Aorta (tissue), 5 donors: ENCODE results near the gene TSPAN33. TPM values are rescaled to one million over a fixed set of nuclear protein-coding genes. Genes with fewer than 3 reads are reported as not detected.
"Not testable (repeated sequence)": the region's sequence is repeated elsewhere in the genome, so short reads cannot be mapped to it uniquely, and the experiment has no call there.

Experiments
- ATAC-seq: fragments of 200-7000 bp; cut with Tn5 transposase; one replicate; pipeline ENCODE4 v1.9.1; 2022; ENCODE audit warnings: moderate library complexity; ENCODE audit not compliant: low FRiP score
- DNase-seq, 2 donors: peaks; one replicate each; pipeline ENCODE4 v3.0.0-alpha.2; 2020
- H3K27ac ChIP-seq, 2 donors: one replicate each; pipeline ENCODE4 v1.5.1; 2013; ENCODE audit warnings: low read length in 2 of 2, mild to moderate bottlenecking in 2 of 2, moderate library complexity in 2 of 2, control low read depth in 1 of 2, inconsistent platforms in 1 of 2, low read depth in 1 of 2
- H3K27me3 ChIP-seq, 2 donors: one replicate each; pipeline ENCODE4 v1.6.1; 2013; ENCODE audit warnings: control low read depth in 1 of 2, low read length in 1 of 2, mild to moderate bottlenecking in 1 of 2, moderate library complexity in 1 of 2; ENCODE audit not compliant: insufficient read depth in 2 of 2, control insufficient read depth in 1 of 2
- H3K36me3 ChIP-seq, 2 donors: one replicate each; pipeline ENCODE4 v1.6.1; 2013; ENCODE audit warnings: control low read depth in 1 of 2, low read length in 1 of 2, mild to moderate bottlenecking in 1 of 2; ENCODE audit not compliant: insufficient read depth in 2 of 2, control insufficient read depth in 1 of 2
- H3K4me1 ChIP-seq, 2 donors: one replicate each; pipeline ENCODE4 v1.6.1; 2013; ENCODE audit warnings: low read length in 2 of 2, control low read depth in 1 of 2, mild to moderate bottlenecking in 1 of 2, moderate library complexity in 1 of 2; ENCODE audit not compliant: insufficient read depth in 2 of 2, control insufficient read depth in 1 of 2
- H3K4me3 ChIP-seq, 2 donors: one replicate each; pipeline ENCODE4 v1.5.1; 2013; ENCODE audit warnings: low read length in 2 of 2, control low read depth in 1 of 2, mild to moderate bottlenecking in 1 of 2
- H3K9me3 ChIP-seq: one replicate; pipeline ENCODE4 v1.6.1; 2013; ENCODE audit warnings: mild to moderate bottlenecking, low read length; ENCODE audit not compliant: control insufficient read depth
- WGBS, 2 donors: extraction: QIAGEN DNeasy Blood & Tissue Kit; methylation state at CpG; one replicate each; pipeline ENCODE4 v1.1.7; 2013; 5-methylcytosine and 5-hydroxymethylcytosine counted together
- intact Hi-C, 2 donors: fragments of 100-400 bp; cut with DNase I; formaldehyde crosslinking; loops; one replicate each; pipeline versions ENCODE4 v1.14.2 to v1.15.0; 2022
- polyA plus RNA-seq, 2 donors: library from polyadenylated mRNA; stranded (reverse); fragments of 200-250 nt; gene quantifications; one replicate each; pipeline ENCODE4 v1.2.3, GENCODE V29; 2013
- total RNA-seq, 2 donors: library from RNA; stranded (reverse); fragmentation: NEBNext Ultra II Directional; extraction: Animal tissue kit (Norgen Biotek cat#: 25700); gene quantifications; one replicate each; pipeline ENCODE4 v1.2.1, GENCODE V29; 2021
- donor health status: healthy with polysubstance abuse.
- donor health status: Bipolar disorder and iron deficiency.
- donor health status: DM: no; HTN: no; CAD: no.
- donor health status: DM: no; HTN: no; CAD: no.
- donor health status: DM: yes; HTN: yes; CAD: no.

The TSPAN33 gene
- total and polyA plus RNA-seq, 4 donors = 2.5 to 16.5 (median 7.6) TPM

DNA sequence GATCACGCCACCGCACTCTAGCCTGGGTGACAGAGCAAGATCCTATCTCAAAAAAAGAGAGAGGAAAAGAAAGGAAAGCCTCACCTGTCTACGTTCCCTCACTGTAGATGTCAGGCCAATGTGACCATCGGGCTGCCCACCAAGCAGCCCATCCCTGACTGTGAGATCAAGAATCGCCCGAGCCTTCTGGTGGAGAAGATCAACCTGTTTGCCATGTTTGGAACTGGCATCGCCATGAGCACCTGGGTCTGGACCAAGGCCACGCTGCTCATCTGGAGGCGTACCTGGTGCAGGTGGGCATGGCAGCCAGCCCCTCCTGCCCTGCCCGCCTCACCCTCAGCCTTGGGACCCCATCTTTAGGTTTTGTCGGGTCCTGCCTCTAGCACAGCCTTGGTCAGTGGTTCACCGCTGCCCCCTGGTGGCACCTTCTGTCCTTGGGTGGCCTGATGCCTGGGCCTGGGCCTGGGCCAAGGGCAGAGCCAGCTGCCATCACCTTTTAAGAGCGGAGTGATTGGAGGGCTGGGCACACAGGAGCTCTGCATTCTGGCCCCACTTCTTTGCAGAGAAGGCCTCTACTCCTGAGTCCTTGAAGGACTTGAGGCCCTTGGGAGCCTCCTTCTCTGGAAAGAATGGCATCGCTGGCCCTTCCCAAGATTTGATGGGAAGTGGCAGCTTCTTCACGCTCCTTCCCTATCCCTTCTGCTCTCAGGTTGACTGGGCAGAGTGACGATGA is 65.9 kb downstream of the TSPAN33 start:
- DNase-seq (peak; percentile 86 to 95), ATAC-seq (peak; percentile 86)
- no peak overlapping the region for H3K4me3 ChIP-seq
- H3K4me1 ChIP-seq = no peaks in the 10 kb centered on the region
- H3K9me3 ChIP-seq = no peaks in the 10 kb centered on the region
- intact Hi-C loops = loop anchor here (1.0 to 2.0 kb wide), 2 partner anchors 46 kb away; no protein-coding TSS in a partner anchor
- no peak overlapping the region for H3K27ac ChIP-seq
- peaks cover 0 to 4% of the 10 kb centered on the region in 2 donors for H3K36me3 ChIP-seq
- 68 to 69% methylated on average over 16 of the region's 16 CpGs for WGBS, 2 donors
- no peaks in the 10 kb centered on the region for H3K27me3 ChIP-seq

DNA sequence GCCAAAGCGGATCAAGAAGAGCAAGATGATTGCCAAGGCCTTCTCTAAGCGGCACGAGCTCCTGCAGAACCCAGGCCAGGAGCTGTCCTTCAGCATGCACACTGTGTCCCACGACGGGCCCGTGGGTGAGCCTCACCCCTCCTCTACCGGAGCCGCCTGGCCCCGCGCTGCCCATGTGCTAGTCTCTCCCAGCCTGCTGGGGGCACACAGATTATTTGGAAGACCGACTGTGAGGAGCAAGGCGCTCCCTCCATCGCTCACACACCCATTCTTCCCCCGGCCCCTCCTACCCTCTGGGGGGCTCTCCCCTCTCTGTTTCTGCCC is 66.4 kb downstream of the TSPAN33 start:
- H3K9me3 ChIP-seq = no peaks in the 10 kb centered on the region
- ATAC-seq (no peak), DNase-seq (no peak)
- no peak overlapping the region for H3K27ac ChIP-seq
- H3K4me1 ChIP-seq = no peaks in the 10 kb centered on the region
- no peaks in the 10 kb centered on the region for H3K27me3 ChIP-seq
- H3K36me3 ChIP-seq = peaks cover 0 to 4% of the 10 kb centered on the region in 2 donors
- H3K4me3 ChIP-seq = no peak overlapping the region
- 87 to 91% methylated on average over 13 to 14 of the region's 14 CpGs for WGBS, 2 donors
- intact Hi-C loops = loop anchor here (1.0 to 2.0 kb wide), 2 partner anchors 46 to 47 kb away; no protein-coding TSS in a partner anchor

DNA sequence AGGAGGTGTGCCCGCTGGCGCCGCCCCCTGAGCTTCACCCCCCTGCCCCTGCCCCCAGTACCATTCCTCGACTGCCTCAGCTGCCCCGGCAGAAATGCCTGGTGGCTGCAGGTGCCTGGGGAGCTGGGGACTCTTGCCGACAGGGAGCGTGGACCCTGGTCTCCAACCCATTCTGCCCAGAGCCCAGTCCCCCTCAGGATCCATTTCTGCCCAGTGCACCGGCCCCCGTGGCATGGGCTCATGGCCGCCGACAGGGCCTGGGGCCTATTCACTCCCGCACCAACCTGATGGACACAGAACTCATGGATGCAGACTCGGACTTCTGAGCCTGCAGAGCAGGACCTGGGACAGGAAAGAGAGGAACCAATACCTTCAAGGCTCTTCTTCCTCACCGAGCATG is 67.6 kb downstream of the TSPAN33 start:
- Histone ChIP-seq H3K4me1 (no peaks in the 10 kb centered on the region), H3K4me3 (no peak overlapping the region), H3K27me3 (no peaks in the 10 kb centered on the region), H3K36me3 (peaks cover 0 to 4% of the 10 kb centered on the region in 2 donors), H3K27ac (no peak overlapping the region), H3K9me3 (no peaks in the 10 kb centered on the region)
- peak; percentile 39 for ATAC-seq
- WGBS, 2 donors = 93 to 95% methylated on average over 13 to 14 of the region's 14 CpGs
- DNase-seq = no peak
- intact Hi-C loops = no loop called here

DNA sequence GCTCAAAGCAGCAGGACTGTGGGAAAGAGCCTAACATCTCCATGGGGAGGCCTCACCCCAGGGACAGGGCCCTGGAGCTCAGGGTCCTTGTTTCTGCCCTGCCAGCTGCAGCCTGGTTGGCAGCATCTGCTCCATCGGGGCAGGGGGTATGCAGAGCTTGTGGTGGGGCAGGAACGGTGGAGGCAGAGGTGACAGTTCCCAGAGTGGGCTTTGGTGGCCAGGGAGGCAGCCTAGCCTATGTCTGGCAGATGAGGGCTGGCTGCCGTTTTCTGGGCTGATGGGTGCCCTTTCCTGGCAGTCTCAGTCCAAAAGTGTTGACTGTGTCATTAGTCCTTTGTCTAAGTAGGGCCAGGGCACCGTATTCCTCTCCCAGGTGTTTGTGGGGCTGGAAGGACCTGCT is 68.1 kb downstream of the TSPAN33 start:
- intact Hi-C loops = no loop called here
- Histone ChIP-seq H3K4me1 (no peaks in the 10 kb centered on the region), H3K27me3 (no peaks in the 10 kb centered on the region), H3K36me3 (peaks cover 0 to 4% of the 10 kb centered on the region in 2 donors), H3K27ac (no peak overlapping the region), H3K9me3 (no peaks in the 10 kb centered on the region), H3K4me3 (no peak overlapping the region)
- 82 to 87% methylated on average over 4 of the region's 4 CpGs for WGBS, 2 donors
- DNase-seq (no peak), ATAC-seq (no peak)

DNA sequence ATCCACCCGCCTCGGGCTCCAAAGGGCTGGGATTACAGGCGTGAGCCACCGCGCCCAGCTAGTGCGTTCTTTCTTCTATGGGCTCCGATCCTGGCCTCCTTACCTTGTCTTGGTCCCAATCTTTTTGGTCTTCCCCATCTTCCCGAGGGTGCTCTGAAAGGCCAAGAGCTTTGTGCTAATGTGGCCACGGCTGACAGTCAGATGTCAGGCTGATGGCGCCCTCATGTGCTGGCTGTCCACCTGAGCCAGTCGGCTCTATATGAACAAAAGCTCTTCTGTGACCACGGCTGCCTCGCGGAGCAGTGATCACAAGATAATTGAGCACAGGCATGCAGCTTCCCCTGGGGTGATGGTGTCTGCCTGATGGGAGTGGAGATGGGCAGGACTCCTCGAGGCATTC is 69.3 kb downstream of the TSPAN33 start:
- Histone ChIP-seq H3K36me3 (peaks cover 0 to 4% of the 10 kb centered on the region in 2 donors), H3K27ac (no peak overlapping the region), H3K27me3 (no peaks in the 10 kb centered on the region), H3K4me3 (no peak overlapping the region), H3K4me1 (no peaks in the 10 kb centered on the region), H3K9me3 (no peaks in the 10 kb centered on the region)
- intact Hi-C loops = no loop called here
- DNase-seq (no peak), ATAC-seq (no peak)
- 69 to 70% methylated on average over 15 of the region's 15 CpGs for WGBS, 2 donors

DNA sequence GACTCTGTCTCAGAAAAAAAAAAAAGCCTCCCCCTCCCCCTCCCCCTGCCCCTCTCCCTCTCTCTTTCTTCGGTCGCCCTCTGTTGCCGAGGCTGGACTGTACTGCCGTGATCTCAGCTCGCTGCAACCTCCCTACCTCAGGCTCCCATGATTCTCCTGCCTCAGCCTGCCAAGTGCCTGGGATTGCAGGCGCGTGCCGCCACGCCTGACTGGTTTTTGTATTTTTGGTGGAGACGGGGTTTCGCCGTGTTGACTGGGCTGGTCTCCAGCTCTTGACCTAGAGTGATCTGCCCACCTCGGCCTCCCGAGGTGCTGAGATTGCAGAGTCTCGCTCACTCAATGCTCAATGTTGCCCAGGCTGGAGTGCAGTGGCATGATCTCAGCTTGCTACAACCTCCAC is 71.2 kb downstream of the TSPAN33 start:
- not testable (repeated sequence) for H3K27me3 ChIP-seq, H3K4me1 ChIP-seq, DNase-seq, H3K36me3 ChIP-seq, ATAC-seq, H3K9me3 ChIP-seq, H3K4me3 ChIP-seq, H3K27ac ChIP-seq
- intact Hi-C loops = loop anchor here (5.0 kb wide), 1 partner anchor 257 kb away; no protein-coding TSS in a partner anchor
- 94 to 95% methylated on average over 15 of the region's 15 CpGs for WGBS, 2 donors

DNA sequence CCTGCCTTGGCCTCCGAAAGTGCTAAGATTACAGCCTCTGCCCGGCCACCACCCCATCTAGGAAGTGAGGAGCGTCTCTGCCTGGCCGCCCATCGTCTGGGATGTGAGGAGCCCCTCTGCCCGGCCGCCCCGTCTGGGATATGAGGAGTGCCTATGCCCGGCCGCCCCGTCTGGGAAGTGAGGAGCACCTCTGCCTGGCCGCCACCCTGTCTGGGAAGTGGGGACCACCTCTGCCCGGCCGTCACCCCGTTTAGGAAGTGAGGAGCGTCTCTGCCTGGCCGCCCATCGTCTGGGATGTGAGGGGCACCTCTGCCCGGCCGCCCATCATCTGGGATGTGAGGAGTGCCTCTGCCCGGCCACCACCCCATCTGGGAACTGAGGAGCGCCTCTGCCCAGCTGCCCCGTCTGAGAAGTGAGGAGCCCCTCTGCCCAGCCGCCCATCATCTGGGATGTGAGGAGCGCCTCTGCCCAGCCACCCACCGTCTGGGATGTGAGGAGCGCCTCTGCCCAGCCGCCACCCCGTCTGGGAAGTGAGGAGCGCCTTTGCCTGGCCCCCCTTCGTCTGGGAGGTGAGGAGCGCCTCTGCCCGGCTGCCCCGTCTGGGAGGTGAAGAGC is 71.7 kb downstream of the TSPAN33 start:
- DNase-seq = not testable (repeated sequence)
- 94 to 95% methylated on average over 33 to 34 of the region's 34 CpGs for WGBS, 2 donors
- intact Hi-C loops = loop anchor here (5.0 kb wide), 1 partner anchor 256 kb away; no protein-coding TSS in a partner anchor

DNA sequence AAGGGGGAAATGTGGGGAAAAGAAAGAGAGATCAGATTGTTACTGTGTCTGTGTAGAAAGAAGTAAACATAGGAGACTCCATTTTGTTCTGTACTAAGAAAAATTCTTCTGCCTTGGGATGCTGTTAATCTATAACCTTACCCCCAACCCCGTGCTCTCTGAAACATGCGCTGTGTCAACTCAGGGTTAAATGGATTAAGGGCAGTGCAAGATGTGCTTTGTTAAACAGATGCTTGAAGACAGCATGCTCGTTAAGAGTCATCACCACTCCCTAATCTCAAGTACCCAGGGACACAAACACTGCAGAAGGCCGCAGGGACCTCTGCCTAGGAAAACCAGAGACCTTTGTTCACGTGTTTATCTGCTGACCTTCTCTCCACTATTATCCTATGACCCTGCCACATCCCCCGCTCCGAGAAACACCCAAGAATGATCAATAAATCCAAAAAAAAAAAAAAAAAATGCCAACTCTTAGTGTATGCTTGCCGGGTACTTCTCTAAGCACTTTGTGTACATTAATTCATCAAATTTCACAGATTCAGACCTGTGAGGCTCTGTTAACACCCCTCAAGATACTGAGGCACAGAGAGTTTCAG is 72.4 kb downstream of the TSPAN33 start:
- not testable (repeated sequence) for ATAC-seq, H3K27me3 ChIP-seq, H3K27ac ChIP-seq, H3K4me3 ChIP-seq, H3K36me3 ChIP-seq, H3K4me1 ChIP-seq, DNase-seq, H3K9me3 ChIP-seq
- 82 to 93% methylated on average over 7 to 8 of the region's 8 CpGs for WGBS, 2 donors
- intact Hi-C loops = loop anchor here (5.0 kb wide), 1 partner anchor 255 kb away; no protein-coding TSS in a partner anchor

More for the DNA sequence above, 71.7 kb downstream of the TSPAN33 start:
- not testable (repeated sequence) for H3K27ac ChIP-seq, H3K4me1 ChIP-seq, H3K36me3 ChIP-seq, H3K9me3 ChIP-seq, H3K4me3 ChIP-seq, H3K27me3 ChIP-seq, ATAC-seq
